Islet of Langerhans (tissue), 1 donor: Measurements from ENCODE around the gene DNPEP.
A peak's percentile ranks its signal among the peaks of the same experiment; 100 is the strongest.

Source experiments
- FAIRE-seq: peaks from one replicate; lab custom pipeline; 2011; peaks lifted over from hg19 to GRCh38; lab: Jason Lieb, UNC

Gene DNPEP

GRCh38 chr2:219358170-219359075, 29.3 kb downstream of the DNPEP start:
- FAIRE-seq, result no peak

DNA sequence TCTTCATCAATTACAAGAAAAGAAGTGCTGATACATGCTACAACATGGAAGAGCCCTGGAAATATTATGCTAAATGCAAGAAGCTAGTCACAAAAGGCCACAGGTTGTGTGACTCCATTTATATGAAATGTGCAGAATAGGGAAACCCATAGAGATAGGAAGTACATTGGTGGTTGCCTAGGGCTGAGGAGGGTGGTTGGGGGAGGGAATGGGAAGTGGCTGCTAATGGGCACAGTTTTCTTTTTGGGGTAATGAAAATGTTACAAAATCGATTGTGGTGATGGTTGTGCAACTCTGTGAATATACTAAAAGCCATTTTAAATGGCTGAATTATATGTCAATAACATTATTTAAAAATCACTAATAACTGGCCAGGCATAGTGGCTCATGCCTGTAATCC, 30.9 kb downstream of the DNPEP start:
- FAIRE-seq, result no peak

- FAIRE-seq, result no peak
These were observed 33.1 kb downstream of the DNPEP start for GRCh38 chr2:219354582-219354981.

DNA sequence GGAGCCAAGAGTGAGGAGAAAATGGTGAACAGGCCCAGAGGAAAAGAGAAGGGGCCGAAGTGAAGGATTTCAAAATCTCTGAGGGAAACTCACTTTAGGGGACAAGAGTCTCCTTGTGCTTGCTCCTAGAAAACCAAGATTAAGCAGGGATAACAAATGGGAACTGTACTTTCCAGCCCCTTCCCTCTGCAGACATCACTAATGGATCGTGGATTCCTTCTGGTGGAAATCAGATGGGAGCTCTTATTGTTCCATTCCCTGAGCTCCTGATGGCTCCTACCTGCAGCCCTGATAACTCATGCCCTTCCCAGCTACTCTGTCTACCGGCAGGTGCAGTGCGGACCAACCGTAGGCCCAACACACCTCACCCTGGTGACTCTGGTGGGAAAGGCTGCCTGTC, 34.6 kb downstream of the DNPEP start:
- no peak for FAIRE-seq

- peak; percentile 94 for FAIRE-seq
These were observed 35.2 kb downstream of the DNPEP start for GRCh38 chr2:219352448-219353023.

GRCh38 chr2:219350710-219351221, 36.9 kb downstream of the DNPEP start:
- no peak for FAIRE-seq

DNA sequence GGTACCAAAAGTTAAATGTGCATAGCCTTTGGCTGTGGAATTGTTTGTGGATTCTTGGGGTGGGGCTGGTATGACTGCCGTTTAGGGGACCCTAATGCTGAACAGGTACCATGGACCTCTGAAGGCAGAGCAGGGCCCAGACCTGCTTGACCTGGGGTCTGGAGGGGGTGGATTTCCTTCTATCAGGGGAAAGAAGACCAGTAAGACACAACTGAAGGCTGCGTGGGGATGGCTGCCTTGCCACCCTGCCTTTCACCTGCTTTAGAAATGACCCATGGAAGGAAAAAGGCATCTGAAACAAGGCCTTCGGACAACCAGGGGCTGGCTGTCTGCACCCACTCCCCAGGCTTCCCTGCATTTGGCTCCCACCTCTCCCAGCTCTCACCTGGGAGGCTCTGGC, 37.5 kb downstream of the DNPEP start:
- no peak for FAIRE-seq

DNA sequence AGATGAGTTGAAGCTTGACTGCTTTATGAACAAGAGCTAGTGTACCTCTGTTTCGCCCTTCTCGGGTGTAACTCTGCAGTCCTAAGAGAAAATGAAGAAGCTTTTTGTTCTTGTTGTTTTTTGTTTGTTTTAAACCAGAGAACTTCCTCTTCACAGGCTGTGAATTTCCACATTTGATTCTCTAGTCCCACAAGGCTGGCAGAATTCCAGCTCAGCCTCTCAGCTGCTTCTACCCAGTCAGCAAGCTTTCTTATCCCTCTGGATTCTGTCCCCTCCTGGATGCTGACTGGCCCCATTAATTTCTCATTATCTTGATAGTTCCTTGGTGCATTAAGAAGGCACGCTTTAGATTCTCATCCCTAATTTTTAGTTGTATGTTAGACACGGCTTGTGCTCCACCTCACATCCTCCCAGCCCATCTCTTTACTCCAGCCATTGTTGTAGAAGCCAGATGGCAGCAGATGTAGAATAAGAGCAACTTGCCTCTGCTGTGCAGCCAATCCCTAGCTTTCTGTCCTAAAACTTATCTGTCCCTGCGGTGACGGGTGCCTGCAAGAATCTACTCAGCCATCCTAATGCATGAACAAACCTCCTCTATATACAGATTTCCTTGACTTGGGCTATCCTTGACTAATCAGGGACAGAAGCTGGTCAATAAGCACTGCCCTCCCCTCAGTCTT, 42.8 kb downstream of the DNPEP start:
- FAIRE-seq, result peak; percentile 68

GRCh38 chr2:219335373-219335786, 52.3 kb downstream of the DNPEP start:
- peak; percentile 86 for FAIRE-seq

DNA sequence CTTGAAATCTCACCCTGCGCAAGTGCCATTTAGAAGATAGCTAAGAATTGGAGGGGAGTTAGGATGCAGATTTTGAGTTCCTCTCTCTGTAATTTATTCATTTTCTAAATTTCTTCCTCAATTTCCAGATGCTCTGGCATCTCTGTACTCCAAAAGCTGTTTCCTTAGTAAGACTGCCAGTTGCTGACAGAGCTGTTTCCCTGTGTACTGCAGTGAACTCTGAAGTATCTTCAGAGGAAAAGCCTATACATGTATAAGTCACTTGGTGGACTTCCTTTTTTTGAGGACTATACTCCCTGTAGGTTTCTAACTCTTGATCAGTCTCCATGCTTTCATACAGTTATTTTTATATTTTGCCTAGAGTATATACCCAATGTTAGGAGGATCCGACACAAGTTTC, 53.6 kb downstream of the DNPEP start:
- FAIRE-seq, result no peak

- FAIRE-seq, result no peak
These were observed 55.2 kb downstream of the DNPEP start, which contains the start of gene RESP18 for GRCh38 chr2:219332542-219332941. TSS of gene RESP18 (minus strand) at chr2:219332744.

DNA sequence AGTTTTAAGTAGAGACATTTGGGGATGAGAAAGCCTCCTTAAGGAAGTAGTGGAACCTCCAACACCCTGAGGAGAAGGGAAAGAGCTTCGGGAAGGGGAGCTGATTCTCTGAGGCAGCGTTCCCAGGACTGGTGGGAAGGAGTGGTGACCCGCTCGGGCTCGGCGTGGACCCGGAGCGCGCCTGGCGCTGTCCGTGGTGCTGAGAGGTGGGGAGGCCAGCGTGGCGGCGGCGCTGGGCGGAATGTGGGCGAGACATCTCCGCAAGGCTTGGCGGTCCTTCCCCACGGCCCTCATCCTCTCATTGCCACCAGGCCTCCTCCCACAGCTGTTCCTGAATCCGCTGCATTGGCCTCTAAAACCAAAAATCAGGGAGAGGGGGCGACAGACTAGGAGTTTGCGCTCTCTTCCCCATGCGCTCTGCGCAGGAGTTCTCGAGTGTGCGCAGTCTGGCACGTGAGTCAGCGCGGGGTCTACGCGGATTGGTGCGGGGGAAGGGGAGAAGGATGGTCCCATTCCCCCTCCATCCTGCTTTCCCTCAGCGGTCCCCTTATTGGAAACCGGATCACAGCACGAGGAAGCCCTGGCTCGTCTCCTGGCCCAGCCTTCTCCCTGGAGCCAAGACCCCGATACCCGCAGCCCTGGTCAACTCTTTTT, 56.0 kb downstream of the DNPEP start:
- no peak for FAIRE-seq

DNA sequence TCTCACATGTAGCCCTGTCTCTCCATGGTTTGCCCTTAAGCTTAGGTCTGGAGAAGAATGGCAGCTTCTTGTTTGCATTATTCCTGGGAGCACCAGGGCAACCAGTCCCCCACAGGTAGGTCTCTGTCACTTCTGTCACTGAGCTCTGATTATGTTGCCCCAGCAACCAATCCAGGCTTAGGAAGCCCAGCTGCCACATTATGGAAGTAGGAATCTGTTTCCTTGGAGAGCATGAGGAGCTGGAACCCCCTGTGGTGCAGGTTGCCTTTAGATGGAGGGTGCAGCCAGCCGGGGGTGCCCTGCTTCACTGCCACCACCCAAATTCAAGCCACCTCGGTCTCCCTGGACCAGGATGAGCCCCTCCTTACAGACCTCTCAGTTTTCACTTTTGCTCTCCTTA, 60.0 kb downstream of the DNPEP start:
- FAIRE-seq, result no peak

DNA sequence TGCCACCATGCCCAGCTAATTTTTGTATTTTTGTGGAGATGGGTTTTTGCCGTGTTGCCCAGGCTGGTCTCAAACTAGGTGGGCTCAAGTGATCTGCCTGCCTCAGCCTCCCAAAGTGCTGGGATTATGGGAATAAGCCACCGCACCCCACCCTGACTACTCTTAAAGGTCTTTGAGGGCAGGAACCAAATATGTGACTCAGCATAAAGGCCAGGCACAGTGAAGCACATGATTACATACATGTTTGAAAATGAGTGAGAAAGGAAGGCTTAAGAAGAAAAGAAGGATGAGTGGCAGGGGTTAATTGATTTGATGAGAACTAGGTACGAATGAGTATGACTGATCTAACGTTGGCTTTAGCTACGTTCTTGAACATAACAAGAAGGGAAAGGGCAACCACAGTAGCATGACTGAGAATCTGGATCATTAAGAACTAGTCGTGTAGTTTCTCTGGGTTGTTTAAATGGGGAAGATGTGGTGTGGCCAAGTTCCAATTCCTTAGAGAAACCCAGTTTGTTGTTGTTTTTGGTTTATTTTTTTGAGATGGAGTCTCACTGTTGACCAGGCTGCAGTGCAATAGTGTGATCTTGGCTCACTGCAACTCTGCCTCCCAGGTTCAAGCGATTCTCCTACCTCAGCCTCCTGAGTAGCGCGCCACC, 61.9 kb downstream of the DNPEP start:
- no peak for FAIRE-seq

DNA sequence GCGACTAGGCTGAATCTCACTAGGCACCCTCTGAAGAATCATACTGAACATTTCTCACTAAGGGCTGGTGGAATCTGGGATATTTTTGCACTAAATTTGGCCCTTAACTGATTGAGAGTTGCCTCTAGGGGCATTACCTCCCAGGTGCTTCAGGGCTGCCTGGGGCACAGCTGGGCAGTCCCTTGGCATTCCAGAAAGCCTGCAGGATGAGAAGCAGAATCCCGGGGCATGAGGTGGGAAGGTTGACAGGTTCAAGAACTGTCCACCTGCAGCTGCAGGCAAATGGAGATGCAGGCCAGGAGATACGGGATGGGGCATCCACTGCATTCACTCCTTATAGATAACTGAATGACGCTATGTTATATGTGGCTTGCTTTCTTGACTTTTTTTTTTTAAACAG, 62.6 kb downstream of the DNPEP start:
- FAIRE-seq, result no peak

GRCh38 chr2:219323434-219323833, 64.3 kb downstream of the DNPEP start:
- FAIRE-seq, result no peak
